ENCODE measurements around the gene BCL11B.

Gene BCL11B

DNA sequence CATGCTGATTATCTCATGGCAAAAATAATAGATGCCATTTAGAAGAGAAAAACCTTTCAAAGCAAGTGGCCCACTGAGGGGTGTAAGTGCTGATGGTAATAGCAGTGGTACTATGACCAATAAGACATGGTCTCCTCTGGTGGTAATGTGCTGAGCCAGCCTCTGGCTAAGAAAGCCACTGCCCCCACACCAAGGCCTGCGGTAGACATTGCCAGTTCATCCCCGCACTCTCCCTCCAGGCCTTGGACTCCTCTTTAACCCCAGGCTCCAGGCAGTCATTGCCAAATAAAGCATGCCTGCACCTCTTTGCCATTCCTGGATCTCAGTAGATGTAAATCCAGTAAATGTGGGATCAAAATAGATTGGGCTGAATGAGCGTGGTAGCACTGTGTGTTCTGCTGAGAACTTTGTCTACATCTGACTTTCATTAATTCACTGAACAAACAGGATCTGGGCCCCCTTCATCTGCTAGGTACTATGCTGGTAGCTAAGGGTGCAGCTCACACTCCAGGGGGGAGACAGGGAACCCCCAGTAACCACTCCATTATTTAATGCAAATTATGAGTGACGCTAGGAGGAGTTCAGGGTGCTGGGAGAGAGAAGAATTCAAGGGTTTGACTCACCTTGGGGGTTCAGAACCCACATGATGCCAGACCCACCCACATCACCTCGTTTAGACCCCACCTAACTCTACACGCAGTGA is 89.3 kb downstream of the BCL11B start:
- TF ChIP-seq, protein P1, sequence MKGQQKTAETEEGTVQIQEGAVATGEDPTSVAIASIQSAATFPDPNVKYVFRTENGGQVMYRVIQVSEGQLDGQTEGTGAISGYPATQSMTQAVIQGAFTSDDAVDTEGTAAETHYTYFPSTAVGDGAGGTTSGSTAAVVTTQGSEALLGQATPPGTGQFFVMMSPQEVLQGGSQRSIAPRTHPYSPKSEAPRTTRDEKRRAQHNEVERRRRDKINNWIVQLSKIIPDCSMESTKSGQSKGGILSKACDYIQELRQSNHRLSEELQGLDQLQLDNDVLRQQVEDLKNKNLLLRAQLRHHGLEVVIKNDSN (IDR thresholded peaks at IDR 0.05) = no peak
- TF ChIP-seq FOXM1 (IDR thresholded peaks at IDR 0.05; ENCODE audit: borderline replicate concordance, low read depth) (no peak), RAD21 (IDR thresholded peaks at IDR 0.05; ENCODE audit: low read depth) (no peak), EP300 (IDR thresholded peaks at IDR 0.05; ENCODE audit: borderline replicate concordance) (no peak)
- TF ChIP-seq, protein P2, sequence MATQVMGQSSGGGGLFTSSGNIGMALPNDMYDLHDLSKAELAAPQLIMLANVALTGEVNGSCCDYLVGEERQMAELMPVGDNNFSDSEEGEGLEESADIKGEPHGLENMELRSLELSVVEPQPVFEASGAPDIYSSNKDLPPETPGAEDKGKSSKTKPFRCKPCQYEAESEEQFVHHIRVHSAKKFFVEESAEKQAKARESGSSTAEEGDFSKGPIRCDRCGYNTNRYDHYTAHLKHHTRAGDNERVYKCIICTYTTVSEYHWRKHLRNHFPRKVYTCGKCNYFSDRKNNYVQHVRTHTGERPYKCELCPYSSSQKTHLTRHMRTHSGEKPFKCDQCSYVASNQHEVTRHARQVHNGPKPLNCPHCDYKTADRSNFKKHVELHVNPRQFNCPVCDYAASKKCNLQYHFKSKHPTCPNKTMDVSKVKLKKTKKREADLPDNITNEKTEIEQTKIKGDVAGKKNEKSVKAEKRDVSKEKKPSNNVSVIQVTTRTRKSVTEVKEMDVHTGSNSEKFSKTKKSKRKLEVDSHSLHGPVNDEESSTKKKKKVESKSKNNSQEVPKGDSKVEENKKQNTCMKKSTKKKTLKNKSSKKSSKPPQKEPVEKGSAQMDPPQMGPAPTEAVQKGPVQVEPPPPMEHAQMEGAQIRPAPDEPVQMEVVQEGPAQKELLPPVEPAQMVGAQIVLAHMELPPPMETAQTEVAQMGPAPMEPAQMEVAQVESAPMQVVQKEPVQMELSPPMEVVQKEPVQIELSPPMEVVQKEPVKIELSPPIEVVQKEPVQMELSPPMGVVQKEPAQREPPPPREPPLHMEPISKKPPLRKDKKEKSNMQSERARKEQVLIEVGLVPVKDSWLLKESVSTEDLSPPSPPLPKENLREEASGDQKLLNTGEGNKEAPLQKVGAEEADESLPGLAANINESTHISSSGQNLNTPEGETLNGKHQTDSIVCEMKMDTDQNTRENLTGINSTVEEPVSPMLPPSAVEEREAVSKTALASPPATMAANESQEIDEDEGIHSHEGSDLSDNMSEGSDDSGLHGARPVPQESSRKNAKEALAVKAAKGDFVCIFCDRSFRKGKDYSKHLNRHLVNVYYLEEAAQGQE (IDR thresholded peaks at IDR 0.05; ENCODE audit: low read depth) = no peak

DNA sequence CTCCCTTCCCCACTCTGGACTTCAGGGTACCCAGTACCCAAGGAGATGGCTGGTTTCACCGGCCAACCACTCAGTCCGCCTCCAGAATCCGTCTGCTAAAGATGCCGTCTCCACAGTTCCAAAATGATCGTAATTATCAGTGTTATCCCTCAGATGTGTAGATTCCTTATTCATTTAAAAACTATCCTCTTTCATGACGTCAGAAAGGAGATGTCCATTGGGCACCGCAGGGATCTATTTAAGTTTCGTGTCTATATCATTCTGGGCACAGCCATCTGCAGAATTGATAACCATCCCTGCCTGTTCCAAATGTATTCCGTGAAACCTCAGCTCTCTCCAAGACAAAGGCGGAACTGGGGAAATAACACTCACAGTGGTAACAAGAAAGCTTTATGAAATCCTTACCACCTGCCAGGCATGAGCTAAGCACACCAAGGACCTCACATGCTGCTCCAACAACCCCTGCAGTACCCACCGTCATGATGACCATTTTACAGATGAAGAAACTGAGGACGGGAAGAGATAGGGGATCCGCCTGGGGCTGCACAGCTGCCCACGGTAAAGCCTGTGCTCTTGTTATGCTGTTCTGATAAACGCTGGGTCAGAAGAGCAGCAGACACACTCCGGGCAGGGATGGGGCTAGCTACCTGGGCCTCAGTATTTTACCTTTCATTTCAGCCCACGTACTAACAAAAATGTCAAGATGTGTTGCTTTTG is 90.0 kb downstream of the BCL11B start:
- TF ChIP-seq TCF12 (IDR thresholded peaks at IDR 0.05; ENCODE audit: low read depth) = no peak
- TF ChIP-seq TEAD4 (IDR thresholded peaks at IDR 0.05) = no peak
- no peak for TF ChIP-seq EP300 (IDR thresholded peaks at IDR 0.05; ENCODE audit: borderline replicate concordance)
- TF ChIP-seq CEBPB (IDR thresholded peaks at IDR 0.05) = no peak
- TF ChIP-seq, protein P2 (IDR thresholded peaks at IDR 0.05; ENCODE audit: low read depth) = no peak

DNA sequence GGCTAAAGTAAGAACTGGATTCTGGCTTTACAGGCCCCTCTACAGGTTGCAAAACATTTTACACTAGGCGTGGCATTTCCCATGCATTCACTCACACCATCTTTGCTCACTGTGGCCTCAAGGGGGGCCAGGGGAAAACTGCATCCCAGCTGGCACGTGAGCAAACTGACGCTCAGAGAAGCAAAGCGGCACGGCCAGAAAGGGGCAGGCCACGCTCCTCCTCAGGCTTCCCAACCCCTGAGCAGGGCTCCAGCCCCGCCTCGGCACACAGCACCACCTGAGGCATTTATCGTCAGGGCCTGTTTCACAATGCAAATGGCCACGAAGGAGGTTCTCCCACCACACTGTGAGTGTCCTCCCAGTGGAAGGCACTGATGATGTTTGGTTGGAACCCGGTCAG is 90.8 kb downstream of the BCL11B start:
- no peak for TF ChIP-seq TEAD4 (IDR thresholded peaks at IDR 0.05)
- no peak for TF ChIP-seq NFIC (IDR thresholded peaks at IDR 0.05)
- no peak for TF ChIP-seq CEBPB (IDR thresholded peaks at IDR 0.05)
- TF ChIP-seq, protein P3, sequence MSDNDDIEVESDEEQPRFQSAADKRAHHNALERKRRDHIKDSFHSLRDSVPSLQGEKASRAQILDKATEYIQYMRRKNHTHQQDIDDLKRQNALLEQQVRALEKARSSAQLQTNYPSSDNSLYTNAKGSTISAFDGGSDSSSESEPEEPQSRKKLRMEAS (IDR thresholded peaks at IDR 0.05) = no peak
- TF ChIP-seq, protein P2 (IDR thresholded peaks at IDR 0.05; ENCODE audit: low read depth) = no peak
- TF ChIP-seq FOXM1 (IDR thresholded peaks at IDR 0.05; ENCODE audit: borderline replicate concordance, low read depth) = no peak
- TF ChIP-seq, protein P1 (IDR thresholded peaks at IDR 0.05) = no peak
- no peak for TF ChIP-seq TAF1 (IDR thresholded peaks at IDR 0.05; ENCODE audit: low read depth)
- no peak for TF ChIP-seq TCF12 (IDR thresholded peaks at IDR 0.05; ENCODE audit: low read depth)
- no peak for TF ChIP-seq EP300 (IDR thresholded peaks at IDR 0.05; ENCODE audit: borderline replicate concordance)
- no peak for TF ChIP-seq CREB1 (IDR thresholded peaks at IDR 0.05; ENCODE audit: low read depth)
- TF ChIP-seq ZBTB7A (IDR thresholded peaks at IDR 0.05; ENCODE audit: low read depth) = no peak
- TF ChIP-seq YY1 (IDR thresholded peaks at IDR 0.05; ENCODE audit: low read depth) = no peak

DNA sequence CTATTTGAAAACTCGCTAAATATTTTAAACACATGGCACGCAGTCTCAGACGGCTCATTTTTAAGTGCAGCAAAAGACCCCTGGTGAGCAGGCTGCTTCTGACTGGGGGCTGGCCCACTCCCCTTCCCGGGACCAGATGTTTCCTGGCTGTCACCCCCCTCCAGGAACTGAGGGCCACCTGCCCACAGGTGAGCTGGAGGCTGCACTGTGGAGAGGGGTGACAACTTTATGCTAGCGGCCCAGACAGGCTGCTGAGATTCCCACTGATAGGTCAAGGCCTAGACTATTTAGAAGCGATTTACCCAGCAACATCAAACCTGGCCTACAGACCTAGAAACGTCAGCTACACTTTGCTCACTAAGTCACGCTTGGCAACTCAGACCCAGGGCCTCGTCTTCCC is 92.1 kb downstream of the BCL11B start:
- no peak for TF ChIP-seq RAD21 (IDR thresholded peaks at IDR 0.05; ENCODE audit: low read depth)
- TF ChIP-seq NFIC (IDR thresholded peaks at IDR 0.05) = no peak
- TF ChIP-seq FOXM1 (IDR thresholded peaks at IDR 0.05; ENCODE audit: borderline replicate concordance, low read depth) = no peak
- no peak for TF ChIP-seq CREB1 (IDR thresholded peaks at IDR 0.05; ENCODE audit: low read depth)
- TF ChIP-seq YY1 (IDR thresholded peaks at IDR 0.05; ENCODE audit: low read depth) = no peak
- TF ChIP-seq CEBPB (IDR thresholded peaks at IDR 0.05) = no peak
- TF ChIP-seq TEAD4 (IDR thresholded peaks at IDR 0.05) = no peak
- TF ChIP-seq, protein P2 (IDR thresholded peaks at IDR 0.05; ENCODE audit: low read depth) = no peak
- no peak for TF ChIP-seq TCF12 (IDR thresholded peaks at IDR 0.05; ENCODE audit: low read depth)
- TF ChIP-seq ZBTB7A (IDR thresholded peaks at IDR 0.05; ENCODE audit: low read depth) = no peak
- TF ChIP-seq EP300 (IDR thresholded peaks at IDR 0.05; ENCODE audit: borderline replicate concordance) = no peak
- TF ChIP-seq EGR1 (IDR thresholded peaks at IDR 0.05) = no peak
- TF ChIP-seq, protein P3 (IDR thresholded peaks at IDR 0.05) = no peak
- no peak for TF ChIP-seq TAF1 (IDR thresholded peaks at IDR 0.05; ENCODE audit: low read depth)
- TF ChIP-seq, protein P1 (IDR thresholded peaks at IDR 0.05) = no peak

All from Ishikawa (cell line).